Keratinocyte (primary cell): ENCODE data around the gene HOXB7. TPM values are rescaled to one million over a fixed set of nuclear protein-coding genes. Genes with fewer than 3 reads are reported as not detected.

Experiments
- DNase-seq: peaks from one replicate; pipeline ENCODE4 v3.0.0-alpha.2; 2011; ENCODE audit warnings: low read depth, missing footprints, low spot score
- FAIRE-seq: peaks from 2 replicates; lab custom pipeline; 2011; peaks lifted over from hg19 to GRCh38; lab: Jason Lieb, UNC
- H2AFZ ChIP-seq: 2 replicates; pipeline ENCODE4 v1.6.0; 2012; ENCODE audit warnings: low read length, control low read depth, inconsistent platforms; ENCODE audit not compliant: control insufficient read depth
- H3K27ac ChIP-seq: 2 replicates; pipeline ENCODE4 v1.5.1; 2011; ENCODE audit warnings: low read length; ENCODE audit not compliant: control insufficient read depth, insufficient read depth
- H3K27me3 ChIP-seq: 3 replicates; pipeline ENCODE4 v1.6.0; 2011; ENCODE audit warnings: low read length; ENCODE audit not compliant: control insufficient read depth, insufficient read depth; ENCODE audit errors: extremely low read depth
- H3K36me3 ChIP-seq, 2 experiments: 2 replicates in 1 of 2; 3 replicates in 1 of 2; pipeline ENCODE4 v1.5.1; 2011; ENCODE audit warnings: low read length in 2 of 2, mild to moderate bottlenecking in 1 of 2; ENCODE audit not compliant: control insufficient read depth in 2 of 2, insufficient read depth in 2 of 2; ENCODE audit errors: extremely low read depth in 1 of 2
- H3K4me1 ChIP-seq: 3 replicates; pipeline ENCODE4 v1.5.1; 2011; ENCODE audit warnings: low read length; ENCODE audit not compliant: control insufficient read depth, insufficient read depth; ENCODE audit errors: extremely low read depth
- H3K4me2 ChIP-seq: 3 replicates; pipeline ENCODE4 v1.6.0; 2011; ENCODE audit warnings: low read depth, low read length; ENCODE audit not compliant: control insufficient read depth, insufficient read depth; ENCODE audit errors: extremely low read depth
- H3K4me3 ChIP-seq, 3 experiments: fragments of 200-600 bp in 1 of 3; sonication (generic) in 1 of 3; 2 replicates in 2 of 3; 3 replicates in 1 of 3; pipeline ENCODE4 v1.5.1; 2011 to 2016; ENCODE audit warnings: low read length in 3 of 3, mild to moderate bottlenecking in 3 of 3, control low read depth in 2 of 3, inconsistent platforms in 1 of 3, low read depth in 1 of 3, mixed read lengths in 1 of 3, mixed run types in 1 of 3, moderate library complexity in 1 of 3; ENCODE audit not compliant: control insufficient read depth in 2 of 3, insufficient read depth in 2 of 3; ENCODE audit errors: extremely low read depth in 1 of 3
- H3K79me2 ChIP-seq: 2 replicates; pipeline ENCODE4 v1.6.0; 2012; ENCODE audit warnings: low read length; ENCODE audit not compliant: control insufficient read depth, insufficient read depth
- H3K9ac ChIP-seq: 3 replicates; pipeline ENCODE4 v1.6.0; 2011; ENCODE audit warnings: low read length; ENCODE audit not compliant: control insufficient read depth, insufficient read depth; ENCODE audit errors: extremely low read depth
- H3K9me1 ChIP-seq: 3 replicates; pipeline ENCODE4 v1.6.0; 2011; ENCODE audit warnings: low read length; ENCODE audit not compliant: control insufficient read depth, insufficient read depth; ENCODE audit errors: extremely low read depth
- H3K9me3 ChIP-seq: 2 replicates; pipeline ENCODE4 v1.5.1; 2012; ENCODE audit warnings: low read depth, low read length; ENCODE audit not compliant: control insufficient read depth
- H4K20me1 ChIP-seq: 3 replicates; pipeline ENCODE4 v1.6.0; 2011; ENCODE audit warnings: low read length; ENCODE audit not compliant: control insufficient read depth, insufficient read depth; ENCODE audit errors: extremely low read depth
- EZH2 ChIP-seq: IDR thresholded peaks from one replicate; pipeline ENCODE4 v1.6.1; 2012; ENCODE audit warnings: inconsistent platforms, mild to moderate bottlenecking, low read length, moderate library complexity
- dilution Hi-C: fragments of 300-500 bp; cut with MboI; formaldehyde crosslinking; loops from one replicate; pipeline ENCODE4 v1.7.0; 2020; ENCODE audit warnings: low sequenced_read_pairs; ENCODE audit not compliant: extremely low pct_ligation_motif_present
- polyA plus RNA-seq, 5 experiments: library from polyadenylated mRNA; depleted of rRNA in 3 of 5; stranded (reverse) in 3 of 5; stranded (forward) in 1 of 5; unstranded in 1 of 5; fragments of >200 nt; gene quantifications; 1 replicate in 1 of 5; 2 replicates in 3 of 5; 3 replicates in 1 of 5; pipeline versions ENCODE4 v1.2.1 to v1.2.3, GENCODE V29; 2011 to 2012; ENCODE audit warnings: missing spikeins in 2 of 5, low read depth in 1 of 5, low replicate concordance in 1 of 5
- TF ChIP-seq, protein P1 (sequence below), 3 experiments: IDR thresholded peaks in 1 of 3; conservative IDR thresholded peaks in 1 of 3; optimal IDR thresholded peaks in 1 of 3; 2 replicates in 2 of 3; 3 replicates in 1 of 3; pipeline versions ENCODE3 to v1.5.1; 2011; ENCODE audit warnings: low read length in 3 of 3, mild to moderate bottlenecking in 3 of 3, moderate library complexity in 2 of 3, control low read depth in 1 of 3, inconsistent platforms in 1 of 3; ENCODE audit not compliant: insufficient read depth in 2 of 3; ENCODE audit errors: extremely low read depth in 1 of 3

The HOXB7 gene
- polyA plus RNA-seq, 1 donor (not counting 4 experiments of a cell fraction or from before 2014, with no cell fraction given), result 1.0 TPM

DNA sequence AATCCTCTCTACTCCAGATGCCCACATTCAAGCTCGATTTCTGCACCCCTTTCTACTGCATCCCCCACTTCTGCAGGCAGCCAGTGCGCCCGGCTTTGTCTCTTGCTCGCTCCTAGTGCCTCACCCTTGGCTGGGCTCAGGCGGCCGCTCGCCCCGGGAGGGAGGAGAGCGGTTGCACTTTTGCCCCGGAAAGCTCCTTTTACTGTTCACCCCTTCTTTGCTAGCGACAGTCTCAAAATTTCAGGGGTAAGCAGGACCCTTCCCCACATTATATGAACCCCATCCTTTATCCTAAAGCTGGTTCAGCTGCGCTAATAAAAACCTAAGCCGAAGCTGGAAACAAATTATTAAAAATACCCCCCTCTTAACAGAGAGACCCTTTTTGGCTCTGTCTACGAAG, 18.2 kb downstream of the HOXB7 start:
- FAIRE-seq, result no peak
- Histone ChIP-seq H3K9ac (no peak overlapping the region), H2AFZ (no peak overlapping the region), H3K27ac (no peak overlapping the region), H3K27me3 (peaks cover 82% of the 10 kb centered on the region), H3K36me3 (peaks cover 0 to 4% of the 10 kb centered on the region in 2 experiments), H3K4me3 (peak overlapping the region in 1 of 3 experiments; percentile 67), H3K9me1 (no peaks in the 10 kb centered on the region), H4K20me1 (no peaks in the 10 kb centered on the region), H3K4me1 (peaks cover 17% of the 10 kb centered on the region), H3K79me2 (no peaks in the 10 kb centered on the region), H3K9me3 (no peaks in the 10 kb centered on the region), H3K4me2 (peak overlapping the region; percentile 89)
- dilution Hi-C loops, result no loop called here
- TF ChIP-seq, protein P1, sequence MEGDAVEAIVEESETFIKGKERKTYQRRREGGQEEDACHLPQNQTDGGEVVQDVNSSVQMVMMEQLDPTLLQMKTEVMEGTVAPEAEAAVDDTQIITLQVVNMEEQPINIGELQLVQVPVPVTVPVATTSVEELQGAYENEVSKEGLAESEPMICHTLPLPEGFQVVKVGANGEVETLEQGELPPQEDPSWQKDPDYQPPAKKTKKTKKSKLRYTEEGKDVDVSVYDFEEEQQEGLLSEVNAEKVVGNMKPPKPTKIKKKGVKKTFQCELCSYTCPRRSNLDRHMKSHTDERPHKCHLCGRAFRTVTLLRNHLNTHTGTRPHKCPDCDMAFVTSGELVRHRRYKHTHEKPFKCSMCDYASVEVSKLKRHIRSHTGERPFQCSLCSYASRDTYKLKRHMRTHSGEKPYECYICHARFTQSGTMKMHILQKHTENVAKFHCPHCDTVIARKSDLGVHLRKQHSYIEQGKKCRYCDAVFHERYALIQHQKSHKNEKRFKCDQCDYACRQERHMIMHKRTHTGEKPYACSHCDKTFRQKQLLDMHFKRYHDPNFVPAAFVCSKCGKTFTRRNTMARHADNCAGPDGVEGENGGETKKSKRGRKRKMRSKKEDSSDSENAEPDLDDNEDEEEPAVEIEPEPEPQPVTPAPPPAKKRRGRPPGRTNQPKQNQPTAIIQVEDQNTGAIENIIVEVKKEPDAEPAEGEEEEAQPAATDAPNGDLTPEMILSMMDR (optimal IDR thresholded peaks at IDR 0.05 in 1 of 3, IDR thresholded peaks at IDR 0.05 in 1 of 3, conservative IDR thresholded peaks at IDR 0.05 in 1 of 3; ENCODE audit: extremely low read depth in 1 of 3, insufficient read depth in 2 of 3, low read length in 3 of 3), result no peak
- TF ChIP-seq EZH2, result peak; percentile 13
- DNase-seq, result no peak

DNA sequence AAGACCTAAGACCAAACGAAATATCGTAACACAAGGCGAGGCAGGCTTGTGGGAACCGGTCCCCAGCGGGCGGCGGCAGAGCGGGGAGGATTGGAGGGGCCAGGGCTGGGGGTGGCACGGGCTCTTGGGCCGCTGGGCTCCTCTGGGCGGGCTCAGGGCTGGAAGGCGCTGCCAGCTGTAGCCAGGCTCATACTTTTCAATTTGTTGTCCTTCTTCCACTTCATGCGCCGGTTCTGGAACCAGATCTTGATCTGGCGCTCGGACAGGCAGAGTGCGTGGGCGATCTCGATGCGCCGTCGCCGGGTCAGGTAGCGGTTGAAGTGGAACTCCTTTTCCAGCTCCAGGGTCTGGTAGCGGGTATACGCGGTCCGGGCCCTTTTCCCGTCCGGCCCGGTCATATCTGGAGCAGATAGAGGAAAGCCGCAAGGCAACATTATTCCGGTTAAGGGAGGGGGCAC, 18.7 kb downstream of the HOXB7 start:
- FAIRE-seq, result no peak
- dilution Hi-C loops, result no loop called here
- peaks cover 77% of the 10 kb centered on the region for H3K27me3 ChIP-seq
- H3K4me1 ChIP-seq, result peaks cover 14% of the 10 kb centered on the region
- no peak for TF ChIP-seq EZH2
- TF ChIP-seq, protein P1 (optimal IDR thresholded peaks at IDR 0.05 in 1 of 3, IDR thresholded peaks at IDR 0.05 in 1 of 3, conservative IDR thresholded peaks at IDR 0.05 in 1 of 3; ENCODE audit: extremely low read depth in 1 of 3, insufficient read depth in 2 of 3, low read length in 3 of 3), result no peak
- H3K9ac ChIP-seq, result no peak overlapping the region
- no peak overlapping the region for H3K27ac ChIP-seq
- H3K9me1 ChIP-seq, result no peaks in the 10 kb centered on the region
- no peak overlapping the region for H3K4me2 ChIP-seq
- no peak overlapping the region for H3K4me3 ChIP-seq
- no peaks in the 10 kb centered on the region for H3K9me3 ChIP-seq
- H3K79me2 ChIP-seq, result no peaks in the 10 kb centered on the region
- H2AFZ ChIP-seq, result no peak overlapping the region
- H4K20me1 ChIP-seq, result no peaks in the 10 kb centered on the region
- H3K36me3 ChIP-seq, result peaks cover 0 to 4% of the 10 kb centered on the region in 2 experiments
- no peak for DNase-seq
